ENCODE data around the gene ADAMTSL3. TPM values are rescaled to one million over a fixed set of nuclear protein-coding genes. Genes with fewer than 3 reads are reported as not detected.
A peak's percentile ranks its signal among the peaks of the same experiment; 100 is the strongest.

ADAMTSL3 gene
- total RNA-seq, 4 donors from 2014 or later: 16.2 to 19.7 (median 19.3) TPM

DNA sequence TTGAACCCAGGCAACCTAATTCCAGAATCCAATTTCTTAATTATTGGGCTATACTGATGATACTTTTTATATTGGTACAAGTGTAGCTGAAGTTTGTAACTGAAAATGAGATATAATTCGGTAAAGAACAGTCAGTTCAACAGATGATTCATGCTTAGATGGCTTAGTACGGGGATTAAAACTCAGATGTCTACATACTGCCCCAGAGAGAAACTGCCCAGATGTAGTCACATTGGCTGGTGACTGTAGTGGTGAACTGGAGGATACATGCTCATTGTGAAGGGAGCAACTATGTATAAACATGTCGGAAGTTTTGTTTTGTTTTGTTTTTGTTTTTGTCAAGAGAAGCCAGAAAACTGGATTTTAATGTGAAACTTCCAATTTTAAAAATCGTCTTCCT is 179.6 kb downstream of the ADAMTSL3 start:
- 90 to 93% methylated on average over 4 of the region's 4 CpGs for WGBS, 2 donors
- H3K4me1 ChIP-seq: peaks cover 0 to 5% (median 0%) of the 10 kb centered on the region in 4 donors
- H3K36me3 ChIP-seq: no peaks in the 10 kb centered on the region
- TF ChIP-seq POLR2A (IDR thresholded peaks at IDR 0.05) (no peak), EP300 (IDR thresholded peaks at IDR 0.05) (no peak)
- TF ChIP-seq, protein P1, sequence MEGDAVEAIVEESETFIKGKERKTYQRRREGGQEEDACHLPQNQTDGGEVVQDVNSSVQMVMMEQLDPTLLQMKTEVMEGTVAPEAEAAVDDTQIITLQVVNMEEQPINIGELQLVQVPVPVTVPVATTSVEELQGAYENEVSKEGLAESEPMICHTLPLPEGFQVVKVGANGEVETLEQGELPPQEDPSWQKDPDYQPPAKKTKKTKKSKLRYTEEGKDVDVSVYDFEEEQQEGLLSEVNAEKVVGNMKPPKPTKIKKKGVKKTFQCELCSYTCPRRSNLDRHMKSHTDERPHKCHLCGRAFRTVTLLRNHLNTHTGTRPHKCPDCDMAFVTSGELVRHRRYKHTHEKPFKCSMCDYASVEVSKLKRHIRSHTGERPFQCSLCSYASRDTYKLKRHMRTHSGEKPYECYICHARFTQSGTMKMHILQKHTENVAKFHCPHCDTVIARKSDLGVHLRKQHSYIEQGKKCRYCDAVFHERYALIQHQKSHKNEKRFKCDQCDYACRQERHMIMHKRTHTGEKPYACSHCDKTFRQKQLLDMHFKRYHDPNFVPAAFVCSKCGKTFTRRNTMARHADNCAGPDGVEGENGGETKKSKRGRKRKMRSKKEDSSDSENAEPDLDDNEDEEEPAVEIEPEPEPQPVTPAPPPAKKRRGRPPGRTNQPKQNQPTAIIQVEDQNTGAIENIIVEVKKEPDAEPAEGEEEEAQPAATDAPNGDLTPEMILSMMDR (IDR thresholded peaks at IDR 0.05): no peak
- no peaks in the 10 kb centered on the region for H3K27me3 ChIP-seq
- H3K9me3 ChIP-seq: no peaks in the 10 kb centered on the region
- no peak overlapping the region for H3K4me3 ChIP-seq
- DNase-seq (ENCODE audit: low spot score in 2 of 2): no peak
- H3K27ac ChIP-seq: no peak overlapping the region

DNA sequence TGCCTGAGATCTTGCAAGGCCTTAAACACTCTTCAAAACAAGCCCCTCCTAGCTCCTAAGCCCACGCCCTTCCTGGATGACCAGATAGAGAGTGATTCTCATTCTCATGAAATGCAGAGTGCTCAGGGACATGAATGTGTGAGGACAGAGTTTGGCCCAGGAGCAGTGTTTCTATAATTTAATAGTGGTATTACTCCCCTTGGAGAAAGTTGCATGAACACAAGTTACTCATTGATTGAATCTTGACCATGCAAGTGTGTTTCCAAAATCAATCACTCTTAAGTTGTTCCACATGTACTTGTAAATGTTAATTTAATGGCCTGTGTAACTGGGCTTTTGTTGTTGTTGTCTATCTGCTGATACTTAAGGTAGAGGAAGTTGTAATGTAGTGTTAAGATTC is 181.6 kb downstream of the ADAMTSL3 start:
- Histone ChIP-seq H3K4me1 (peaks cover 0 to 5% (median 0%) of the 10 kb centered on the region in 4 donors), H3K36me3 (no peaks in the 10 kb centered on the region), H3K4me3 (no peak overlapping the region), H3K27me3 (no peaks in the 10 kb centered on the region), H3K27ac (no peak overlapping the region), H3K9me3 (no peaks in the 10 kb centered on the region)
- TF ChIP-seq EP300 (IDR thresholded peaks at IDR 0.05): no peak
- no peak for TF ChIP-seq POLR2A (IDR thresholded peaks at IDR 0.05)
- TF ChIP-seq, protein P1 (IDR thresholded peaks at IDR 0.05): no peak
- no peak for DNase-seq (ENCODE audit: low spot score in 2 of 2)
- 63 to 85% methylated on average over 1 of the region's 1 CpG for WGBS, 2 donors

DNA sequence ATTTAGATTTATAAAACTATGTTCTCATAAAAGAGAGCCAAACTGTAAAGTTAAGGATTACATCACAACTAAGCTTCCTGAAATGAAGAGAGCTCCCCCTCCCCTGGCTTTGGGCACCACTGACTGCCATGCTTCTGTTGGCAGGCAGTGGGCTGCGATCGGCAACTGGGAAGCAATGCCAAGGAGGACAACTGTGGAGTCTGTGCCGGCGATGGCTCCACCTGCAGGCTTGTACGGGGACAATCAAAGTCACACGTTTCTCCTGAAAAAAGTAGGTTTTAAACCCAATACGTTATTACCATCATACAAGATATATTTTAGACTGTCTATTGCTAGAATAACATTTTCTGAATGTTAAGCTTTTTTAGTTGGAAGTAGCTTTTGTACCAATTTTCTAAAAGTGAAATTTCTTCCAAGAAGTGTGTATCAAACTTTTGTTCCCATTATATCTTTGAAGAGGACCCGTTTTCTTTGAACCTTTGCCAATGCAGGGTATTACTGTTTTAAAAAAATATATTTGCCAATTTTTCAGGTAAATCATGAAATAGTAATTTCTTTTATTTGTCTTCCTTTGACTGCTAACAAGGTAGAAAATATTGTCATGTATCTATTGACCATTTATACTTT is 184.1 kb downstream of the ADAMTSL3 start:
- no peak for DNase-seq (ENCODE audit: low spot score in 2 of 2)
- 23 to 24% methylated on average over 8 of the region's 8 CpGs for WGBS, 2 donors
- H3K4me3 ChIP-seq: no peak overlapping the region
- TF ChIP-seq POLR2A (IDR thresholded peaks at IDR 0.05): no peak
- TF ChIP-seq, protein P1 (IDR thresholded peaks at IDR 0.05): peak in 3 of 5 experiments; percentile 35 to 46 (median 38)
- no peak for TF ChIP-seq EP300 (IDR thresholded peaks at IDR 0.05)
- H3K36me3 ChIP-seq: no peaks in the 10 kb centered on the region
- H3K27ac ChIP-seq: no peak overlapping the region
- H3K9me3 ChIP-seq: no peaks in the 10 kb centered on the region
- H3K4me1 ChIP-seq: peaks cover 0 to 7% (median 0%) of the 10 kb centered on the region in 4 donors
- H3K27me3 ChIP-seq: no peaks in the 10 kb centered on the region

DNA sequence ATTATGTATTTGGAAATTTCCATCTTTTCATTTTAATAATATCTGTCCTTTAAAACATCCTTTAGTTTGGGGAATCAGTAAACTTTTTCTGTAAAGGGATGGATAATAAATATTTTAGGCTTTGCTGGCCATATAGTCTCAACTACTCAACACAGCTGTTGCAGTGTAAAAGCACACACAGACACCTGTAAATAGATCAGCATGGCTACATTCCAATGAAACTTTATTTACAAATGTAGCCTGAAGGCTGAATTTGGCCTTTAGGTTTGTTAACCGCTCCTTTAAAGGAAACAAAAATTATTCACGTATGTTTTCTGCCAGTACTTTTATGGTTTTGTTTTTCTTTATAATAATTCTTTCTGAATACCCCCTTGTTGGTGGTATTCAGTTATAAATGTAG is 184.8 kb downstream of the ADAMTSL3 start:
- TF ChIP-seq POLR2A (IDR thresholded peaks at IDR 0.05): no peak
- TF ChIP-seq, protein P1 (IDR thresholded peaks at IDR 0.05): no peak
- no peak for TF ChIP-seq EP300 (IDR thresholded peaks at IDR 0.05)
- peaks cover 0 to 14% (median 0%) of the 10 kb centered on the region in 4 donors for H3K4me1 ChIP-seq
- no peak overlapping the region for H3K4me3 ChIP-seq
- H3K27ac ChIP-seq: no peak overlapping the region
- no peak for DNase-seq (ENCODE audit: low spot score in 2 of 2)
- no peaks in the 10 kb centered on the region for H3K9me3 ChIP-seq
- no peaks in the 10 kb centered on the region for H3K36me3 ChIP-seq
- H3K27me3 ChIP-seq: no peaks in the 10 kb centered on the region
- 77 to 82% methylated on average over 2 of the region's 2 CpGs for WGBS, 2 donors

DNA sequence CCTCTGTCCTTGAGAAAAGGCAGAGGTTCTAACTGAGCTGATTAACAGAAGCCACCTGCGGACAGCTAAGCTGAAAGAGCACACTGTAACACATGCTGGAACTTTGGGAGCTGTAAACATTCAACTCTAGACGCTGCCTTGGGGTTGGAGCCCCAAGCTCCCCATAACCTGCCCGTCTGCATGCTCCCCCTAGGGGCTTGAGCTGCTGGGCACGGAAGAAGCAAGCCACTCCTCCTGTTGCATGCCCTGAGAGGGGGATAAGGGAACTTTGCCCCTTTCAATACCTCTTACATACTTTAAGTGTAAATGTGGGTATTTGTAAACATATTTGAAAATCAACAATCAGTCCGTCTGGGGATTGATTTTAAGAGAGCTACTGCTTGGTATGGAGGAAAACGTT is 188.4 kb downstream of the ADAMTSL3 start:
- H3K9me3 ChIP-seq: no peaks in the 10 kb centered on the region
- no peaks in the 10 kb centered on the region for H3K36me3 ChIP-seq
- TF ChIP-seq EP300 (IDR thresholded peaks at IDR 0.05) (no peak), POLR2A (IDR thresholded peaks at IDR 0.05) (no peak)
- TF ChIP-seq, protein P1 (IDR thresholded peaks at IDR 0.05): no peak
- DNase-seq (ENCODE audit: low spot score in 2 of 2): no peak
- 68 to 82% methylated on average over 6 of the region's 6 CpGs for WGBS, 2 donors
- no peak overlapping the region for H3K4me3 ChIP-seq
- peaks cover 0 to 40% (median under 1%) of the 10 kb centered on the region in 4 donors for H3K4me1 ChIP-seq
- H3K27ac ChIP-seq: no peak overlapping the region
- H3K27me3 ChIP-seq: no peaks in the 10 kb centered on the region
